Right atrium auricular region (tissue), 2 donors: Measurements from ENCODE around the gene SNF8. TPM values are rescaled to one million over a fixed set of nuclear protein-coding genes. Genes with fewer than 3 reads are reported as not detected.

Experiments used
- DNase-seq: peaks from one replicate; pipeline ENCODE4 v3.0.0-alpha.2; 2019; ENCODE audit warnings: low spot score
- H3K27ac ChIP-seq, 2 donors: fragments of 200-600 bp; sonication (generic); 1 replicate in 1 of 2; 2 replicates in 1 of 2; pipeline ENCODE4 v1.5.1; 2016 to 2019
- H3K27me3 ChIP-seq, 2 donors: fragments of 200-600 bp; sonication (generic); one replicate each; pipeline versions ENCODE4 v1.5.1 to v1.6.0; 2017 to 2019
- H3K36me3 ChIP-seq: fragments of 200-600 bp; sonication (generic); one replicate; pipeline ENCODE4 v1.5.1; 2016
- H3K4me1 ChIP-seq, 2 donors: fragments of 200-600 bp; sonication (generic); one replicate each; pipeline versions ENCODE4 v1.5.1 to v1.6.0; 2017 to 2019
- H3K4me3 ChIP-seq, 2 donors: fragments of 200-600 bp; sonication (generic); 1 replicate in 1 of 2; 2 replicates in 1 of 2; pipeline ENCODE4 v1.5.1; 2017 to 2019; ENCODE audit warnings: mild to moderate bottlenecking in 1 of 2, moderate library complexity in 1 of 2
- H3K9me3 ChIP-seq, 2 donors: fragments of 200-600 bp; sonication (generic); one replicate each; pipeline ENCODE4 v1.5.1; 2019
- total RNA-seq, 2 donors: library from RNA; depleted of rRNA; stranded (reverse); fragments of >200 nt; gene quantifications; one replicate each; pipeline ENCODE4 v1.1.0, GENCODE V29; 2016
- TF ChIP-seq, protein P1 (sequence below), 2 donors: fragments of 200-600 bp; sonication (generic); IDR thresholded peaks; one replicate each; pipeline ENCODE4 v1.5.1; 2019; ENCODE audit warnings: antibody characterized with exemption in 2 of 2

Gene SNF8
- total RNA-seq, 2 donors from 2014 or later, result 67.2 to 91.6 TPM

DNA sequence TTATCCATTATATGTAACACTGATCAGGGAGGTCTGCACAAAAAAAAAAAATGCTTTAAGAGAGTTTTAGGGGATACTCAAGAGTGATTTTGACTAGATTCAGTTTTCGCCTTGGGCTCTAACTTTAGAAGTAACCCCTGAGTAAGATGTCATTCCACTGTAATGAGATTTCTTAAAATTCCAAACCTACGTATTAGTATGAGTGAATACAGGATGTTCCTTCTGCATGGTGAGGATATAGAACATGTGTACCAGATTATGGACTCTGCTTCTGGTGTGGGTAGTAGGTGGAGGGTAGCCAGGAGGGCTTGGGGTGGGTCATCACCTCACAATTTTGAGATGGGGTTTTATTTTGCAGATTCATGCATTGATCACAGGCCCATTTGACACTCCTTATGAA lies 32.2 kb downstream of the SNF8 start:
- H3K36me3 ChIP-seq, result peaks cover 47% of the 10 kb centered on the region
- TF ChIP-seq, protein P1, sequence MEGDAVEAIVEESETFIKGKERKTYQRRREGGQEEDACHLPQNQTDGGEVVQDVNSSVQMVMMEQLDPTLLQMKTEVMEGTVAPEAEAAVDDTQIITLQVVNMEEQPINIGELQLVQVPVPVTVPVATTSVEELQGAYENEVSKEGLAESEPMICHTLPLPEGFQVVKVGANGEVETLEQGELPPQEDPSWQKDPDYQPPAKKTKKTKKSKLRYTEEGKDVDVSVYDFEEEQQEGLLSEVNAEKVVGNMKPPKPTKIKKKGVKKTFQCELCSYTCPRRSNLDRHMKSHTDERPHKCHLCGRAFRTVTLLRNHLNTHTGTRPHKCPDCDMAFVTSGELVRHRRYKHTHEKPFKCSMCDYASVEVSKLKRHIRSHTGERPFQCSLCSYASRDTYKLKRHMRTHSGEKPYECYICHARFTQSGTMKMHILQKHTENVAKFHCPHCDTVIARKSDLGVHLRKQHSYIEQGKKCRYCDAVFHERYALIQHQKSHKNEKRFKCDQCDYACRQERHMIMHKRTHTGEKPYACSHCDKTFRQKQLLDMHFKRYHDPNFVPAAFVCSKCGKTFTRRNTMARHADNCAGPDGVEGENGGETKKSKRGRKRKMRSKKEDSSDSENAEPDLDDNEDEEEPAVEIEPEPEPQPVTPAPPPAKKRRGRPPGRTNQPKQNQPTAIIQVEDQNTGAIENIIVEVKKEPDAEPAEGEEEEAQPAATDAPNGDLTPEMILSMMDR (IDR thresholded peaks at IDR 0.05), result no peak

GRCh38 chr17:48910370-48910769 lies 34.3 kb downstream of the SNF8 start:
- Histone ChIP-seq H3K4me3 (no peak overlapping the region), H3K27me3 (no peaks in the 10 kb centered on the region), H3K9me3 (no peaks in the 10 kb centered on the region), H3K27ac (no peak overlapping the region), H3K36me3 (peaks cover 26% of the 10 kb centered on the region), H3K4me1 (peaks cover 0 to 40% of the 10 kb centered on the region in 2 donors)
- TF ChIP-seq, protein P1 (IDR thresholded peaks at IDR 0.05), result no peak
- no peak for DNase-seq

More for the DNA sequence above, 32.2 kb downstream of the SNF8 start:
- Histone ChIP-seq H3K4me3 (no peak overlapping the region), H3K9me3 (no peaks in the 10 kb centered on the region), H3K27me3 (no peaks in the 10 kb centered on the region), H3K4me1 (peaks cover 0 to 42% of the 10 kb centered on the region in 2 donors), H3K27ac (no peak overlapping the region)
- DNase-seq, result no peak

DNA sequence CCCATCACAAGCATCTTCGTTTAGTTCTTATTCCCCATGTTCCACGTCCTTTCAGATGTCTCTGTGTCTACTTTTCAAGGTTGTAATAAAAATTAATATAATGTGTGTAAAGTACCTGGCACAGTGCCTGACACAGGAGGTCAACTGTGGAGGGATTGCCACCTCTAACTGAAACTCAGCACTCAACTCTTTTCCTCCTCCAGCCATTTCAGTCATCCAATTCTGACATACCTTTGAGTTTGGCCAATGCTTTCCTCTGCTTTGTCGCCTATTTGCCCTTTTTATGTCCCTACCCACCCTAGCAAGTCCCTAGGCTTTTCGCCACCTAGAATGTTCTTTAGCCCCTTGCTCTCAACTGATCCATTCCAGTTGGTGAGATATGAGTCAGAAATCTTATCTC lies 34.9 kb downstream of the SNF8 start:
- Histone ChIP-seq H3K4me3 (peak overlapping the region; percentile 81 to 93), H3K27ac (no peak overlapping the region), H3K4me1 (peaks cover 0 to 36% of the 10 kb centered on the region in 2 donors), H3K9me3 (no peaks in the 10 kb centered on the region), H3K36me3 (peaks cover 22% of the 10 kb centered on the region), H3K27me3 (no peaks in the 10 kb centered on the region)
- TF ChIP-seq, protein P1 (IDR thresholded peaks at IDR 0.05), result no peak
- DNase-seq, result no peak

- TF ChIP-seq, protein P1 (IDR thresholded peaks at IDR 0.05), result no peak
- peaks cover 0 to 36% of the 10 kb centered on the region in 2 donors for H3K4me1 ChIP-seq
- no peaks in the 10 kb centered on the region for H3K9me3 ChIP-seq
- peak overlapping the region; percentile 90 to 91 for H3K27ac ChIP-seq
- peaks cover 22% of the 10 kb centered on the region for H3K36me3 ChIP-seq
- H3K27me3 ChIP-seq, result no peaks in the 10 kb centered on the region
- peak overlapping the region; percentile 81 to 93 for H3K4me3 ChIP-seq
- peak; percentile 61 for DNase-seq
These were observed 35.7 kb downstream of the SNF8 start for GRCh38 chr17:48908853-48909394.

GRCh38 chr17:48908047-48908843 lies 36.4 kb downstream of the SNF8 start, which contains the start of gene UBE2Z:
TSS of gene UBE2Z (plus strand) at chr17:48908407. CDS start at chr17:48908504, 97 bp downstream.
- no peaks in the 10 kb centered on the region for H3K9me3 ChIP-seq
- TF ChIP-seq, protein P1 (IDR thresholded peaks at IDR 0.05), result peak in 1 of 2 donors; percentile 40
- peak; percentile 91 for DNase-seq

More at GRCh38 chr17:48908047-48908843, 36.4 kb downstream of the SNF8 start, which contains the start of gene UBE2Z:
- Histone ChIP-seq H3K4me3 (peak within 1 kb of the TSS; percentile 81 to 93), H3K4me1 (peaks cover 0 to 36% of the 10 kb centered on the region in 2 donors), H3K27ac (peak within 1 kb of the TSS; percentile 90 to 91), H3K27me3 (no peaks in the 10 kb centered on the region), H3K36me3 (peaks cover 15% of the 10 kb centered on the region)
